ENCODE data around the gene KIAA1755. TPM values are rescaled to one million over a fixed set of nuclear protein-coding genes. Genes with fewer than 3 reads are reported as not detected.

KIAA1755 gene
- total RNA-seq, 4 donors from 2014 or later: 12.0 to 36.3 (median 23.1) TPM

- Histone ChIP-seq H3K4me1 (peaks cover 0 to 7% (median 0%) of the 10 kb centered on the region in 4 donors), H3K9me3 (no peaks in the 10 kb centered on the region), H3K27ac (no peak overlapping the region), H3K36me3 (peaks cover 0 to 64% (median 0%) of the 10 kb centered on the region in 3 donors), H3K27me3 (no peaks in the 10 kb centered on the region), H3K4me3 (no peak overlapping the region)
- WGBS, 2 donors: 39 to 61% methylated on average over 2 of the region's 2 CpGs
- no peak for DNase-seq (ENCODE audit: low spot score in 2 of 2)
- no peak for TF ChIP-seq POLR2A (IDR thresholded peaks at IDR 0.05)
- TF ChIP-seq EP300 (IDR thresholded peaks at IDR 0.05): no peak
- TF ChIP-seq CTCF (IDR thresholded peaks at IDR 0.05): no peak
These were observed 34.7 kb downstream of the KIAA1755 start for GRCh38 chr20:38225900-38226263.

- H3K9me3 ChIP-seq: no peaks in the 10 kb centered on the region
- no peak for DNase-seq (ENCODE audit: low spot score in 2 of 2)
- H3K27me3 ChIP-seq: no peaks in the 10 kb centered on the region
- peaks cover 0 to 7% (median 0%) of the 10 kb centered on the region in 4 donors for H3K4me1 ChIP-seq
- peaks cover 0 to 64% (median 0%) of the 10 kb centered on the region in 3 donors for H3K36me3 ChIP-seq
- H3K27ac ChIP-seq: no peak overlapping the region
- H3K4me3 ChIP-seq: no peak overlapping the region
- TF ChIP-seq POLR2A (IDR thresholded peaks at IDR 0.05) (no peak), EP300 (IDR thresholded peaks at IDR 0.05) (no peak)
- 82 to 87% methylated on average over 8 of the region's 8 CpGs for WGBS, 2 donors
These were observed 35.2 kb downstream of the KIAA1755 start for GRCh38 chr20:38225240-38225899.

- 74 to 89% methylated on average over 10 of the region's 10 CpGs for WGBS, 2 donors
- H3K4me3 ChIP-seq: no peak overlapping the region
- TF ChIP-seq CTCF (IDR thresholded peaks at IDR 0.05) (no peak), EP300 (IDR thresholded peaks at IDR 0.05) (no peak), POLR2A (IDR thresholded peaks at IDR 0.05) (no peak)
- no peak overlapping the region for H3K27ac ChIP-seq
- DNase-seq (ENCODE audit: low spot score in 2 of 2): no peak
- H3K36me3 ChIP-seq: peaks cover 0 to 60% (median 0%) of the 10 kb centered on the region in 3 donors
- peaks cover 0 to 7% (median 0%) of the 10 kb centered on the region in 4 donors for H3K4me1 ChIP-seq
- no peaks in the 10 kb centered on the region for H3K27me3 ChIP-seq
- H3K9me3 ChIP-seq: no peaks in the 10 kb centered on the region
These were observed 36.0 kb downstream of the KIAA1755 start for GRCh38 chr20:38224531-38224930.

GRCh38 chr20:38223743-38224100 is 36.8 kb downstream of the KIAA1755 start:
- H3K36me3 ChIP-seq: peaks cover 0 to 63% (median 0%) of the 10 kb centered on the region in 3 donors
- WGBS, 2 donors: 85 to 95% methylated on average over 2 to 3 of the region's 3 CpGs
- no peak overlapping the region for H3K4me3 ChIP-seq
- no peak for DNase-seq (ENCODE audit: low spot score in 2 of 2)
- H3K27me3 ChIP-seq: no peaks in the 10 kb centered on the region
- peaks cover 0 to 7% (median 0%) of the 10 kb centered on the region in 4 donors for H3K4me1 ChIP-seq
- no peak overlapping the region for H3K27ac ChIP-seq
- no peaks in the 10 kb centered on the region for H3K9me3 ChIP-seq
- TF ChIP-seq EP300 (IDR thresholded peaks at IDR 0.05): no peak
- TF ChIP-seq POLR2A (IDR thresholded peaks at IDR 0.05): no peak
- TF ChIP-seq CTCF (IDR thresholded peaks at IDR 0.05): no peak

GRCh38 chr20:38222923-38223742 is 37.4 kb downstream of the KIAA1755 start:
- DNase-seq (ENCODE audit: low spot score in 2 of 2): no peak
- WGBS, 2 donors: 62 to 70% methylated on average over 7 of the region's 7 CpGs
- H3K27me3 ChIP-seq: no peaks in the 10 kb centered on the region
- H3K9me3 ChIP-seq: no peaks in the 10 kb centered on the region
- no peak overlapping the region for H3K4me3 ChIP-seq
- H3K4me1 ChIP-seq: peaks cover 0 to 13% (median 0%) of the 10 kb centered on the region in 4 donors
- H3K36me3 ChIP-seq: peaks cover 0 to 60% (median 0%) of the 10 kb centered on the region in 3 donors
- H3K27ac ChIP-seq: no peak overlapping the region
- TF ChIP-seq POLR2A (IDR thresholded peaks at IDR 0.05) (no peak), EP300 (IDR thresholded peaks at IDR 0.05) (no peak), CTCF (IDR thresholded peaks at IDR 0.05) (no peak)

Data from tibial nerve (tissue), 4 donors.